GM23338 (cell line): ENCODE results near the gene KRTAP19-8. TPM values are rescaled to one million over a fixed set of nuclear protein-coding genes. Genes with fewer than 3 reads are reported as not detected.

Source experiments
- ATAC-seq: fragments of 200-7000 bp; cut with Tn5 transposase; 3 replicates; pipeline ENCODE4 v1.9.1; 2020
- DNase-seq: peaks from one replicate; pipeline ENCODE4 v3.0.0-alpha.2; 2015; ENCODE audit warnings: low spot score
- H2AFZ ChIP-seq: fragments of 200-600 bp; sonication (generic); 2 replicates; pipeline ENCODE4 v1.8.0; 2016; ENCODE audit warnings: antibody characterized with exemption, mild to moderate bottlenecking, moderate library complexity
- H3F3A ChIP-seq: fragments of 200-600 bp; sonication (generic); replicated peaks from 2 replicates; pipeline ENCODE4 v1.8.0; 2017; ENCODE audit warnings: antibody characterized with exemption, mixed run types, low read depth
- H3K27ac ChIP-seq: fragments of 200-600 bp; sonication (generic); 2 replicates; pipeline ENCODE4 v1.6.1; 2016; ENCODE audit warnings: low read depth
- H3K27me3 ChIP-seq: fragments of 200-600 bp; sonication (generic); 2 replicates; pipeline ENCODE4 v1.8.0; 2016; ENCODE audit warnings: mild to moderate bottlenecking, mixed run types, moderate library complexity; ENCODE audit not compliant: insufficient read depth
- H3K36me3 ChIP-seq: fragments of 200-600 bp; sonication (generic); 2 replicates; pipeline ENCODE4 v1.8.0; 2016; ENCODE audit warnings: mild to moderate bottlenecking; ENCODE audit not compliant: insufficient read depth
- H3K4me1 ChIP-seq: fragments of 200-600 bp; sonication (generic); 2 replicates; pipeline ENCODE4 v1.8.0; 2016; ENCODE audit warnings: mild to moderate bottlenecking, moderate library complexity; ENCODE audit not compliant: insufficient read depth
- H3K4me2 ChIP-seq: fragments of 200-600 bp; sonication (generic); 2 replicates; pipeline ENCODE4 v1.7.1; 2017; ENCODE audit warnings: mixed run types
- H3K4me3 ChIP-seq: fragments of 200-600 bp; sonication (generic); 2 replicates; pipeline ENCODE4 v1.6.1; 2016; ENCODE audit warnings: mixed run types
- H3K79me2 ChIP-seq: fragments of 200-600 bp; sonication (generic); replicated peaks from 2 replicates; pipeline ENCODE4 v1.8.0; 2017; ENCODE audit warnings: mild to moderate bottlenecking; ENCODE audit not compliant: insufficient read depth
- H3K9me2 ChIP-seq: fragments of 200-600 bp; sonication (generic); 2 replicates; pipeline ENCODE4 v1.8.0; 2017; ENCODE audit not compliant: insufficient read depth
- H4K20me1 ChIP-seq: fragments of 200-600 bp; sonication (generic); replicated peaks from 2 replicates; pipeline ENCODE4 v1.8.0; 2017; ENCODE audit warnings: mild to moderate bottlenecking; ENCODE audit not compliant: insufficient read depth
- H3K27ac Mint-ChIP-seq: 2 replicates; pipeline ENCODE4 v1.8.0; 2020; ENCODE audit warnings: inconsistent platforms, mild to moderate bottlenecking, moderate library complexity, mixed read lengths
- H3K27me3 Mint-ChIP-seq: 3 replicates; pipeline ENCODE4 v1.8.0; 2022; ENCODE audit warnings: low read depth, mild to moderate bottlenecking, moderate library complexity, mixed read lengths, inconsistent platforms; ENCODE audit not compliant: insufficient read depth, poor library complexity
- H3K36me3 Mint-ChIP-seq: 3 replicates; pipeline ENCODE4 v1.8.0; 2021; ENCODE audit warnings: low read depth, mild to moderate bottlenecking, inconsistent platforms, moderate library complexity, mixed read lengths
- H3K4me1 Mint-ChIP-seq: 3 replicates; pipeline ENCODE4 v1.8.0; 2020; ENCODE audit warnings: mild to moderate bottlenecking, inconsistent platforms, mixed read lengths
- H3K4me3 Mint-ChIP-seq: 3 replicates; pipeline ENCODE4 v1.8.0; 2021; ENCODE audit warnings: moderate library complexity, mild to moderate bottlenecking, inconsistent platforms, mixed read lengths
- H3K9me3 Mint-ChIP-seq: 3 replicates; pipeline ENCODE4 v1.8.0; 2020; ENCODE audit warnings: moderate library complexity, mild to moderate bottlenecking, inconsistent platforms, mixed read lengths
- CREB1 ChIP-seq: fragments of 250-450 bp; sonication (Bioruptor Pico); IDR thresholded peaks from 2 replicates; pipeline ENCODE4 v1.5.0; 2020; ENCODE audit warnings: low read depth, mild to moderate bottlenecking, moderate library complexity
- CTCF ChIP-seq, 2 experiments: fragments of 200-600 bp in 1 of 2; sonication (generic) in 1 of 2; conservative IDR thresholded peaks; 2 replicates each; pipeline versions ENCODE4 v1.5.1 to v1.6.1; 2016 to 2017; ENCODE audit warnings: antibody characterized with exemption in 2 of 2, low read depth in 2 of 2, mild to moderate bottlenecking in 2 of 2, moderate library complexity in 1 of 2
- EZH2 ChIP-seq: fragments of 200-600 bp; sonication (generic); IDR thresholded peaks from one replicate; pipeline ENCODE4 v1.8.0; 2017; ENCODE audit warnings: antibody characterized with exemption, mild to moderate bottlenecking, low read depth; ENCODE audit not compliant: unreplicated experiment
- REST ChIP-seq: IDR thresholded peaks from one replicate; pipeline ENCODE4 v1.6.1; 2018; ENCODE audit warnings: antibody characterized with exemption; ENCODE audit not compliant: unreplicated experiment
- ZNF114 ChIP-seq: fragments of 250-450 bp; sonication (Bioruptor Pico); IDR thresholded peaks from 2 replicates; pipeline ENCODE4 v1.5.0; 2020; ENCODE audit warnings: mild to moderate bottlenecking, moderate library complexity
- ZNF462 ChIP-seq: fragments of 250-450 bp; sonication (Bioruptor Pico); IDR thresholded peaks from 2 replicates; pipeline ENCODE4 v1.5.0; 2020; ENCODE audit warnings: mild to moderate bottlenecking, moderate library complexity
- polyA plus RNA-seq: library from polyadenylated mRNA; unstranded; fragments of >200 nt; fragmentation: Nextera tagmentation; extraction: Ambion mirVana; gene quantifications from 2 replicates; pipeline ENCODE4 v1.2.1, GENCODE V29; 2016
- total RNA-seq: library from RNA; depleted of rRNA; stranded (reverse); fragments of >200 nt; shearing (Covaris generic); gene quantifications from 2 replicates; pipeline ENCODE4 v1.2.3, GENCODE V29; 2014

Gene KRTAP19-8
- total and polyA plus RNA-seq, 2 experiments from 2014 or later, result not detected

GRCh38 chr21:31075848-31076247 lies 37.6 kb upstream of the KRTAP19-8 start:
- DNase-seq (no peak), ATAC-seq (no peak)
- no peak overlapping the region for H3K27ac Mint-ChIP-seq
- H3K4me3 Mint-ChIP-seq, result no peak overlapping the region
- peaks cover 1% of the 10 kb centered on the region for H3K27me3 Mint-ChIP-seq
- Histone ChIP-seq H3K9me2 (peaks cover 8% of the 10 kb centered on the region), H2AFZ (no peak overlapping the region), H3K4me3 (no peak overlapping the region), H3F3A (no peaks in the 10 kb centered on the region), H3K4me2 (no peak overlapping the region), H3K4me1 (no peaks in the 10 kb centered on the region), H3K27me3 (no peaks in the 10 kb centered on the region), H3K27ac (no peak overlapping the region), H3K36me3 (no peaks in the 10 kb centered on the region), H4K20me1 (no peaks in the 10 kb centered on the region), H3K79me2 (no peaks in the 10 kb centered on the region)
- H3K36me3 Mint-ChIP-seq, result no peaks in the 10 kb centered on the region
- no peaks in the 10 kb centered on the region; the same call in 2 of the 3 replicates for H3K4me1 Mint-ChIP-seq
- no peaks in the 10 kb centered on the region; the same call in 2 of the 3 replicates for H3K9me3 Mint-ChIP-seq
- TF ChIP-seq CTCF (conservative IDR thresholded peaks at IDR 0.05; ENCODE audit: low read depth in 2 of 2), result no peak

- no peak overlapping the region for H3K4me3 ChIP-seq
Measured at GRCh38 chr21:31072533-31072932, 34.3 kb upstream of the KRTAP19-8 start.

More at GRCh38 chr21:31072533-31072932, 34.3 kb upstream of the KRTAP19-8 start:
- Histone ChIP-seq H3K4me1 (no peaks in the 10 kb centered on the region), H3K4me2 (no peak overlapping the region), H2AFZ (no peak overlapping the region), H3F3A (no peaks in the 10 kb centered on the region), H3K36me3 (no peaks in the 10 kb centered on the region), H3K9me2 (no peaks in the 10 kb centered on the region), H3K79me2 (no peaks in the 10 kb centered on the region), H4K20me1 (no peaks in the 10 kb centered on the region), H3K27me3 (no peaks in the 10 kb centered on the region), H3K27ac (no peak overlapping the region)
- no peak for ATAC-seq
- H3K36me3 Mint-ChIP-seq, result no peaks in the 10 kb centered on the region
- H3K9me3 Mint-ChIP-seq, result no peaks in the 10 kb centered on the region; the same call in 2 of the 3 replicates
- H3K4me1 Mint-ChIP-seq, result no peaks in the 10 kb centered on the region; the same call in 2 of the 3 replicates
- peaks cover 1% of the 10 kb centered on the region for H3K27me3 Mint-ChIP-seq
- no peak for TF ChIP-seq CREB1
- no peak for TF ChIP-seq REST
- no peak for TF ChIP-seq ZNF114 (CRISPR knock-in tag)
- no peak for TF ChIP-seq ZNF462 (CRISPR knock-in tag)
- no peak for TF ChIP-seq EZH2
- H3K27ac Mint-ChIP-seq, result peak overlapping the region; percentile 68; the same call in 1 of the 2 replicates
- H3K4me3 Mint-ChIP-seq, result no peak overlapping the region
- DNase-seq, result no peak
